NB4 (cell line): ENCODE data around the gene AP1M1.

ENCODE experiments used
- DNase-seq: peaks from one replicate; pipeline ENCODE4 v3.0.0; 2010; ENCODE audit warnings: low read depth
- H3K4me3 ChIP-seq: one replicate; pipeline ENCODE4 v1.5.1; 2011; ENCODE audit warnings: mild to moderate bottlenecking, low read depth, low read length, moderate library complexity
- MYC ChIP-seq: IDR thresholded peaks from 2 replicates; pipeline ENCODE4 v1.6.1; 2011; ENCODE audit warnings: low read depth, low read length
- POLR2A ChIP-seq: IDR thresholded peaks from 2 replicates; pipeline ENCODE4 v1.6.1; 2011; ENCODE audit warnings: mild to moderate bottlenecking; ENCODE audit not compliant: insufficient read length; ENCODE audit errors: extremely low read depth
- TF ChIP-seq, protein P1 (sequence below): IDR thresholded peaks from 2 replicates; pipeline ENCODE4 v1.6.1; 2011; ENCODE audit warnings: low read depth, low read length
- TF ChIP-seq, protein P2 (sequence below): IDR thresholded peaks from one replicate; pipeline ENCODE4 v1.5.1; 2012; ENCODE audit warnings: low read depth, low read length

The AP1M1 gene

DNA sequence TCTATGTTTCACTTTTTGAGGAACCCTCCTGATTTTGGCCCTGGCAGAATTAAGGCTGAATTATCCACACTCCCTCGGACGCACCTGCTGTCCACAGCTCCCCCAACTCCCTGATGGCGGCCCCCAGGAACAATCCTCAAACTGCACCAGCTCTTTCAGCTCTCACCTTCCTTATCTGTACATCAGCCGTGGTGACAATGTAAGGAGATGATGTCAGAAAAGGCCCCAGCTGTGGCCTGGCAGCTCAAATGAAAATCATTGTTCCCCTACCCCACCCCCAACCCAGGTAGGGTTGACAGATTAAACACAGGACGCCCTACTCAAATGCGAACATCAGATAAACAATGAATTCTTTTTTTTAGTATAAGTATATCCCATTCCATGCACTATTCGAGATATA lies 91.9 kb downstream of the AP1M1 start:
- DNase-seq: no peak
- TF ChIP-seq, protein P1, sequence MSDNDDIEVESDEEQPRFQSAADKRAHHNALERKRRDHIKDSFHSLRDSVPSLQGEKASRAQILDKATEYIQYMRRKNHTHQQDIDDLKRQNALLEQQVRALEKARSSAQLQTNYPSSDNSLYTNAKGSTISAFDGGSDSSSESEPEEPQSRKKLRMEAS: no peak
- TF ChIP-seq POLR2A (no peak), MYC (no peak)
- TF ChIP-seq, protein P2, sequence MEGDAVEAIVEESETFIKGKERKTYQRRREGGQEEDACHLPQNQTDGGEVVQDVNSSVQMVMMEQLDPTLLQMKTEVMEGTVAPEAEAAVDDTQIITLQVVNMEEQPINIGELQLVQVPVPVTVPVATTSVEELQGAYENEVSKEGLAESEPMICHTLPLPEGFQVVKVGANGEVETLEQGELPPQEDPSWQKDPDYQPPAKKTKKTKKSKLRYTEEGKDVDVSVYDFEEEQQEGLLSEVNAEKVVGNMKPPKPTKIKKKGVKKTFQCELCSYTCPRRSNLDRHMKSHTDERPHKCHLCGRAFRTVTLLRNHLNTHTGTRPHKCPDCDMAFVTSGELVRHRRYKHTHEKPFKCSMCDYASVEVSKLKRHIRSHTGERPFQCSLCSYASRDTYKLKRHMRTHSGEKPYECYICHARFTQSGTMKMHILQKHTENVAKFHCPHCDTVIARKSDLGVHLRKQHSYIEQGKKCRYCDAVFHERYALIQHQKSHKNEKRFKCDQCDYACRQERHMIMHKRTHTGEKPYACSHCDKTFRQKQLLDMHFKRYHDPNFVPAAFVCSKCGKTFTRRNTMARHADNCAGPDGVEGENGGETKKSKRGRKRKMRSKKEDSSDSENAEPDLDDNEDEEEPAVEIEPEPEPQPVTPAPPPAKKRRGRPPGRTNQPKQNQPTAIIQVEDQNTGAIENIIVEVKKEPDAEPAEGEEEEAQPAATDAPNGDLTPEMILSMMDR: no peak
- H3K4me3 ChIP-seq: no peak overlapping the region

DNA sequence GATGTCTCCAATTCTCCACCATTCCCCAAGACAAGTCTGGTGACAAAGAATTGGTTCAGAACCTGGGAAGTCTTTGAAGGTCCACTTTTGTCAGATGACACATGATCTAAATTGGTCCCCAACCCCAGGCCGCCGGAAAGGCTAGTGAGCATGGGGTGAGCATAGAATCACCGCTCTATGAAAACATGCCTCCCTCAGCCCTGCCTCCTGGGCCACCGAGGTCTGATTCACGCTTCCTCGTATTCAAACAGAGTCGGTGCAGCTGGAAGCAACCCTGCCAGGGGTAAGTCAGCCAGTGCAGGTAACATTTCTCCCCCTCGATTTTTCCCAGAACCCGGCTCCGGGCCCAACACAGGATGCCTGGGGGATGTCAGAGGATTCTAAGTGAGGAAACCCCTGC lies 93.0 kb downstream of the AP1M1 start:
- TF ChIP-seq, protein P2: no peak
- TF ChIP-seq MYC (no peak), POLR2A (no peak)
- TF ChIP-seq, protein P1: no peak
- no peak for DNase-seq
- no peak overlapping the region for H3K4me3 ChIP-seq

DNA sequence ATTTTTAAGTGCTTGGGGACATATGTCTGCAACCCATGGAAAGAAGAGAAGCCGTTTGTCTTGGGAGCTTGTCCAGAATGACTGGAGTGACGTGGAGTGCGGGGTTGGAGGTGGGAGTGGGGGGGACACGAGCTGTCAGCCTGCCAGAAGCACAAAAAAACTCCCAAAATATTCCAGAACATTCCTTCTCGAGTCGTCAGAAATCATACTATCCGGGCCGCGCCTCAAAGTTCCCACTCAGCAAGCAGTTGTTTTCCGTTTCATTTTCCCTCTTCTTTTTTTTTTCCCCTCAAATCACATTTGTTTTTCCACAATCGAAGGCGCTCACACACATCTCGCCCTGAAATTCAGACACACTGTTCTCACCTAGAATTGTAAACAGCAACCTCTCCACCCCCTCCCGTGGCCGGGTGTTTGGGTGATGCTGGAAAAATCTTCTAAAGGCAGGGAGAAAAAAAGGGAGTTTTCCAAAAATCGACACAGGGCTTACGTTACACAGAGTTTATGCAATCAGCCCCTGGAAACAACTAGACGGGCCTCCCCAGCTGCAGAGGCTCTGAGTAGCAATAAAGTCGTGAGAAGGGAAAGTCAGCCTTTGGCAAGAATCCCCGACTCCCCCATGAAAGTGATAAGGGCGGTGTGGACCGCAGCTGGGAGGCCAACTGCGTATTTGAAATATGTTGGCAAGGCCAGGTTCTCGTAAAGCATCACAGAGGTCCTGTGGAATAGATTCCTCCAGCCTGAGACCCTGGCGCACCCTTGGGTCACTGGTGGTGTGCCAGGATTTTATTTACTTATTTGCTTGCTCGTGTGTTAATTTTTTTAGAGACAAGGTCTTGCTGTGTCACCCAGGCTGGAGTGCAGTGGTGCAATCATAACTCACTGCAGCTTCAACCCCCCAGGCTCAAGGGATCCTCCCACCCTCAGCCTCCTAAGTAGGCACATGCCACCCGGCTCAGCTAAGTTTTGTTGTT lies 95.7 kb downstream of the AP1M1 start:
- H3K4me3 ChIP-seq: peak overlapping the region; percentile 47

DNA sequence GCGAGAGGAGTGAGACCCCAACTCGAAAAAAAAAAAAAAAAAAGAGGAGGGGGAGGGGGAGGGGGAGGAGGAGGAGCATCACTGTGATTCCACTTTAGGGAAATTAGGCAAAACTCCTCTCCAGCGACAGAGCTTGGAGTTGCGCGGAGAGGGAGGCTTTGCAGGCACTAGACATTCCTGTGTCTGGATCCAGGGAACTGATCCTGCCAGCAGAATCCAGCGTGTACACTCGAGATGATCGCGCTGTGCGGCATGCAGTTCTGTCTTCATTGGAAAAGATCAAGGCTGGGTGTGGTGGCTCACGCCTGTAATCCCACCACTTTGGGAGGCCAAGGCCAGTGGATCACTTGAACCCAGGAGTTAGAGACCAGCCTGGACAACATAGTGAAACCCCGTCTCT lies 97.3 kb downstream of the AP1M1 start:
- no peak overlapping the region for H3K4me3 ChIP-seq
- no peak for DNase-seq
- TF ChIP-seq, protein P2: no peak
- TF ChIP-seq, protein P1: no peak
- no peak for TF ChIP-seq MYC
- no peak for TF ChIP-seq POLR2A

More for the DNA sequence above, 95.7 kb downstream of the AP1M1 start:
- peak; percentile 93 for DNase-seq
- TF ChIP-seq, protein P2: no peak
- TF ChIP-seq, protein P1: peak; percentile 3; the same call in 1 of the 2 replicates
- no peak for TF ChIP-seq POLR2A
- TF ChIP-seq MYC: peak; percentile 32; the same call in 1 of the 2 replicates
